NCI-H128 (cell line): ENCODE measurements around the gene VPS26B.
"Not testable (repeated sequence)": the region's sequence is repeated elsewhere in the genome, so short reads cannot be mapped to it uniquely, and the experiment has no call there.

ENCODE experiments used
- DNase-seq: peaks from one replicate; lab custom pipeline; 2025; ENCODE audit not compliant: unreplicated experiment; lab: John Stamatoyannopoulos, UW

VPS26B gene

GRCh38 chr11:134223836-134224709 is at the start of gene VPS26B, which contains the start of gene NCAPD3:
Gene VPS26B, plus strand, starts transcription at chr11:134224671. Its CDS starts 452 bp downstream, at chr11:134225123.
Gene NCAPD3, minus strand, starts transcription at chr11:134223967. Its CDS starts 41 bp downstream, at chr11:134223926.
- peak; percentile 90 for DNase-seq

GRCh38 chr11:134176284-134176683 is 48.2 kb upstream of the VPS26B start:
- DNase-seq: no peak

GRCh38 chr11:134178032-134178674 is 46.3 kb upstream of the VPS26B start:
- DNase-seq: no peak

- no peak for DNase-seq
Measured at GRCh38 chr11:134181707-134182106, 42.8 kb upstream of the VPS26B start.

GRCh38 chr11:134188092-134188491 is 36.4 kb upstream of the VPS26B start:
- not testable (repeated sequence) for DNase-seq

- DNase-seq: no peak
Measured at GRCh38 chr11:134196756-134197155, 27.7 kb upstream of the VPS26B start.

- no peak for DNase-seq
Measured at GRCh38 chr11:134199531-134199930, 24.9 kb upstream of the VPS26B start.

GRCh38 chr11:134200688-134201087 is 23.8 kb upstream of the VPS26B start:
- no peak for DNase-seq

GRCh38 chr11:134202661-134203060 is 21.8 kb upstream of the VPS26B start:
- no peak for DNase-seq

GRCh38 chr11:134205729-134206128 is 18.7 kb upstream of the VPS26B start:
- DNase-seq: no peak

GRCh38 chr11:134206185-134206584 is 18.3 kb upstream of the VPS26B start:
- DNase-seq: no peak

GRCh38 chr11:134207538-134208239 is 16.8 kb upstream of the VPS26B start:
- no peak for DNase-seq

GRCh38 chr11:134215836-134216235 is 8.6 kb upstream of the VPS26B start:
- DNase-seq: no peak

- no peak for DNase-seq
Measured at GRCh38 chr11:134216816-134217215, 7.7 kb upstream of the VPS26B start.

- DNase-seq: no peak
Measured at GRCh38 chr11:134223121-134223520, 1.4 kb upstream of the VPS26B start.

- DNase-seq: peak; percentile 20
Measured at GRCh38 chr11:134224710-134225664, 516 bp downstream of the VPS26B start.

GRCh38 chr11:134226806-134227325 is 2.4 kb downstream of the VPS26B start:
- no peak for DNase-seq

- no peak for DNase-seq
Measured at GRCh38 chr11:134228625-134229024, 4.2 kb downstream of the VPS26B start.

- no peak for DNase-seq
Measured at GRCh38 chr11:134229126-134229790, 4.8 kb downstream of the VPS26B start.

- no peak for DNase-seq
Measured at GRCh38 chr11:134230339-134230738, 5.9 kb downstream of the VPS26B start.
